ENCODE data around the gene GRM2.
"Not testable (repeated sequence)": the region's sequence is repeated elsewhere in the genome, so short reads cannot be mapped to it uniquely, and the experiment has no call there.

Gene GRM2

DNA sequence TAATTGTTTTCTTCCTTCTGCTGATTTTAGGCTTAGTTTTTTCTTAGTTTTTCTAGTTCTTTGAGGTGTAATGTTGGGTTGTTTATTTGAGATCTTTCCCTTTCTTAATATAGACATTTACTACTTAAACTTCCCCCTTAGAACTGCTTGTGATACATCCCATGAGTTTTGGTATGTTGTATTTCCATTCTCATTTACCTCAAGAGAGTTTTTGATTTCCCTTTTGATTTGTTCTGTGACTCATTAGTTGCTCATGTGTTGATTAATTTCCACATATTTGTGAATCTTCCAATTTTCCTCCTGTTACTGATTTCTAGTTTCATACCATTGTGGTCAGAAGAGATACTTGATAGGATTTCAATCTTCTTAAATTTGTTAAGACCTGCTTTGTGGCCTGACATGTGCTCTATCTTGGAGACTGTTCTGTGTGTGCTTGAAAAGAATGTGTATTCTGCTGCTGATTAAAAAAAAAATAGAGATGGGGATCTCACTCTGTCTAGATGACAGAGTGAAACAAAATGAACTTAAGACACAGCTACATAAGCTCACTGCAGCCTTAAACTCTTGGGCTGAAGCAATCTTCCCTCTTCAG lies 22.3 kb downstream of the GRM2 start:
- DNase-seq: no peak

DNA sequence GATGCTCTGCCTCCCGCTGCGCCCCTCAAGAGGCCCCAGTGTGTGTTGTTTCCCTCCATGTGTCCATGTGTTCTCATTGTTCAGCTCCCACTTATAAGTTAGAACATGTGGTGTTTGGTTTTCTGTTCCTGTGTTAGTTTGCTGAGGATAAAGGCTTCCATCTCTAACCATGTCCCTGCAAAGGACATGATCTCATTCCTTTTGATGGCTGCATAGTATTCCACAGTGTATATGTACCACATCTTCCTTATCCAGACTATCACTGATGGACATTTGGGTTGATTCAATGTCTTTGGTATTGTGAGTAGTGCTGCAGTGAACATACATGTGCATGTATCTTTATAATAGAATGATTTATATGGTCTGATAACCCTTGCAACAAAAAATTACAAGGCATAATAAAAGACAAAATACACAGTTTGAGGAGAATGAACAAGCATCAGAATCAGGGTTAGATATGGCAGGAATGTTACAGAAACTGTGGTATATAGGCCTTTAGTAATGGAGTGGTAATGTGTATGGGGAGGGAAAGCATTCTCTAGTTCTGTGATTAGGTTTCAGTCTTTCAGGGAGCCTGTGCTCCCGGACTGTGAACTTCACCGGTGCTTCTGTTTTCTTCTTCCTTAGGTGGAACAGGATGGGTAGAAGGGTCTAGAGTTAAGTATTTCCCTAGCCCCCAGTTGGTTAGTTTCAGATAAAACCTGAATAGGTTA lies 27.1 kb downstream of the GRM2 start:
- no peak for DNase-seq

DNA sequence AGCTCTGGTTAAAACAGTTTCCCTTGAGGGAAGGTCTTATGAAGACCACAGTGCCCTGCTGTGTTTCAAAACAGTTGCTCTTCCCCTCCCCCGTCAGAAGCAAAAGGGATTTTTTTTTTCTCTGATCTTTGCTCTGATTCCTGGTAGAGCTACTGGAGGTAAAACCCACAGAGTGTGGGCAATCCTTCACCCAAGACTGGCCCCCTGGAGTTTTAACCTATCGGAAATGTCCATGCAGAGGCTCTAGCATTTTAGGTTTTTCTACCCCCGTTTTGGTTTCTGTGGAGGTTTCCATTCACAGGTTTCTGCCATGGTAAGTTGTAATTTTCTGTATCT lies 27.7 kb downstream of the GRM2 start:
- DNase-seq: no peak

DNA sequence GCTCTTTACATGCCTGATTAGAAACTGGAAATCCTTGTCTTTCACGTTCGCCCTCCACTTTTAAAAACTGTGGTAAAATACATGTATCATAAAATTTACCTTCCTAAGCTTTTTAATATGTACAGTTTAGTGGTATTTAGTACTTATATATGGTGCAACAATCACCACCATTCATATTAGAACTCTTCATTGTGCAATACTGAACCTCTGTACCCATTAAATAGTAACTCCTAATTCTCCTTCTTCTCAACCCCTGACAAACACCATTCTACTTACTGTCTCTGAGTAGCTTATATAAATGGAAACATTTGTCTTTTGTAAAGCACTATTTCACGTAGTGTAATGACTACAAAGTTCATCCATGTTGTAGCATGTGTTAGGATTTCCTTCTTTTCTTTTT lies 28.2 kb downstream of the GRM2 start:
- no peak for DNase-seq

DNA sequence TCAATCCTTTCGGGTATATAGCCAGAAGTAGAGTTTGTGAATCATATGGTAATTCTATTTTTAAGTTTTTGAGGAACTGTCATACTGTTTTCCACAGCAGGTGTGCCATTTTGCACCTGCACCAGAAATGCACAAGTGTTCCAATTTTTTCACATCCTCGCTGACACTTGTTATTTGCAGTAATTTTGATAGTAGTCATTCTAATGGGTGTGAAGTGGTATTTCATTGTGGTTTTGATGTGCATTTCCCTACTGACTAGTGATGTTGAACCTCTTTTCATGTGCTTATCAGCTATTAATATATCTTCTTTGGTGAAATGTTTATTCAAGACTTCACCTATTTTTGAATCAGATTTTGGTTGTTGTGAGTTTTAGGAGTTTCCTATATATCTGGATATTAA lies 29.1 kb downstream of the GRM2 start:
- DNase-seq: no peak

DNA sequence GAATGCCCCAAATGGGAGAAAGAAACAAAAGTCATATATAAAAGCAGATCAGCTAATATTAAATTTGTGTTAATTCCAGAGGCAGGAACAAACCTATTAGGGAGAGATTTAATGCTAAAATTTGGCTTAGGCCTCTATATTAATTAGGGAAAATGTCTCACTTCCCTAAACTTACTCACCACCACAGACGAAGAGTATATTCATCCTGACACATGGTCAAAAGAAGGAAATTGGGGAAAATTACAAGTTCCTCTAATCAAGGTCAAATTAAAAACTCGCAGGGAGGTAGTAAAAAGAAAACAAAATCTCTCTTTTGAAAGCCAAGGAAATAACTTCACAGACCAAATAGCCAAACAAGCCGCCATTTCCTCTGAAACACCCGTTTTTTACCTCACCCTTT lies 32.2 kb downstream of the GRM2 start:
- DNase-seq: no peak

DNA sequence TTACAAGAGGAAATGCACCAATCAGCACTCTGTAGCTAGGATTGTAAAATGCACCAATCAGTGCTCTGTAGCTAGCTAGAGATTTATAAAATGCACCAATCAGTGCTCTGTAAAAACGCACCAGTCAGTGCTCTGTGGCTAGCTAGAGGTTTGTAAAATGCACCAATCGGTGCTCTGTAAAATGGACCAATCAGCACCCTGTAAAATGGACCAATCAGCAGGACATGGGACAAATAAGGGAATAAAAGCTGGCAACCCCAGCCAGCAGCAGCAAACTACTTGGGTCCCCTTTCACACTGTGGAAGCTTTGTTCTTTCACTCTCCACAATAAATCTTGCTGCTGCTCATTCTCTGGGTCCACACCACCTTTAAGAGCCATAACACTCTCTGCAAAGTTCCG lies 35.5 kb downstream of the GRM2 start:
- DNase-seq: not testable (repeated sequence)

DNA sequence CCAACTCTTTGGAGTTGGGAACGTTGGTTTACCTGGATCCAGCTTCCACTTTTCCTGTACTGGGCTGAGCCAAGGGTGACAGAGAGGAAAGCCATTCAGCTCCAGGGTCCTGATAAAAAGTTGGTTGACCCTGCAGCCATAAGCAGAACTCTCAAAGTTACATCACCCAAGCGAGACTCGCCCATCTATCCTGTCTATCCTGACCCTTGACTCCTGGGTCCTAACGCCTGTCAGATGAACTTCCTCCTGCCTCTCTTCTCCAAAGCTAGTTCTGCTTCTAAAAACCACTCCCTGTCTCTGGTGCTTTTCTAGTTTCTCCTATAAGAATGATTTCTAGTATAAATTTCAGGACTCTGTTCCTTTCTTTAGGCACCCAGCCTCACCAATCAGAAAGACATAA lies 36.1 kb downstream of the GRM2 start:
- DNase-seq: not testable (repeated sequence)

DNA sequence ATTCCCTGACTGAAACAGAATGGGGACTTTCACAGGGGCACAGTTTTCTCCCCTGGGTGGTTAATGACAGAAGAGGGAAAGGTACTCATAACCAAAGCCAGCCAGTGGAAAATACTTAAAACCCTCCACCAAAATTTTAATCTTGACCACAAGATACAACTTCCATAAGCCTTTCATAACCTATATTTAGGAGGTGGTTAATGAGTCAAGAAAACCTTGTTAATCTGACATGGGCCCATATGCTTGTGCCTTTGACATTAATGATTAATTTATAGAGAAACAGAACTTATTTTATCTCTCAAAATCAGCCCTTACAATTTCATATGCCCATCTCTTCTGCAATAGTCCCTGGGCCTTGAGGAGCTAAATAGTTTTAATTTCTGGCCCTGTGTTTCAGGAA lies 41.0 kb downstream of the GRM2 start:
- DNase-seq: no peak

DNA sequence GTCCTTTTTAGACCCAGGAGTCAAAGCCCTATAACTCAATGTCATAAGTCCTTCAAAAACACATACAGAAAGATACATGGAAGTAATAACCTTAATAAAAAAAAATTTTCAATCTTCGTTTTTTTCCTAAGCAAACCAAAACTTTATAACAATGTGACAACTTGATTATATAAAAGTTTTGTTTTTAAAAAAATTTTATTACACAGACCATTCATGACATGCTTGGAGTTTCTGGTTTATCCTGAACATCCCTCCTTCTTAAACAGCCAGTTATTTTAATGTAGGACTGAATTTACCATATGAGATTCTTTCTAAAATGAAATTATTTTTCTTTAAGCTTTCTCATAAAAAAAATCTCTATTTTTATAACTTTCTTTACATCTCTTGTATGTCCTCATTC lies 41.5 kb downstream of the GRM2 start:
- DNase-seq: no peak

DNA sequence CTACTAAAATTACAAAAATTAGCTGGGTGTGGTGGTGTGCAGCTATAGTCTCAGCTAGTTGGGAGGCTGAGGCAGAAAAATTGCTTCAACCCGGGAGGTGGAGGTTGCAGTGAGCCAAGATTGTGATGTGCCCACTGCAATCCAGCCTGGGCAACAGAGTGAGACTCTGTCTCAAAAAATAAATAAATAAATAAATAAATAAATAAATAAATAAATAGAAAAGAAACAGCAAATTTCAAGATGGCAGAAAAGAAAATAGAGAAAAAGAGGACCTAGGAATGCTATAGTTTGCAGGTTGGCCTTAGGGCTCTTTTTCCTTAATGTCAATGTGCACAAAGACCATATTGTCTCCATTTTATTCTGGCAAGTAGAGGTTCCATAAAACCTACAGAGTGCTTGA lies 44.0 kb downstream of the GRM2 start:
- no peak for DNase-seq

DNA sequence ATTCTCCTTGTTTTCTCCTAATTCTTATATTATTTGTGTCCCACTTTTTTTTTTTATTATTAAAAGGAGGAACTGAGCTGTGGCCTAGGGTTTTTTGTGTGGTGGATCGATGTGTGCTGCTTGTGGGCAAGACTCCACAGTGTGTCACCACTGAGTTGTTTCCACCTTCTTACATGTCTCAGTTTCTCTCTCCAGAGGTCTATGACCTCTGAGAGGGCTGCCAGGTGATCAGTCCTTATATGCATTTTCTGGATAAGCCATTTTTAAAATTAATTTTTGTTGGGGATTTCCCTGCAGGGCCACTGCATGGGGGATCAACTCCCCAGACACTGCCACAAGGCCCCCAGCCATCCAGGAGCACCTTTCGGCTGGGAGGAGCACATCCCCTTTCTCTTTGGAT lies 44.4 kb downstream of the GRM2 start:
- no peak for DNase-seq

DNA sequence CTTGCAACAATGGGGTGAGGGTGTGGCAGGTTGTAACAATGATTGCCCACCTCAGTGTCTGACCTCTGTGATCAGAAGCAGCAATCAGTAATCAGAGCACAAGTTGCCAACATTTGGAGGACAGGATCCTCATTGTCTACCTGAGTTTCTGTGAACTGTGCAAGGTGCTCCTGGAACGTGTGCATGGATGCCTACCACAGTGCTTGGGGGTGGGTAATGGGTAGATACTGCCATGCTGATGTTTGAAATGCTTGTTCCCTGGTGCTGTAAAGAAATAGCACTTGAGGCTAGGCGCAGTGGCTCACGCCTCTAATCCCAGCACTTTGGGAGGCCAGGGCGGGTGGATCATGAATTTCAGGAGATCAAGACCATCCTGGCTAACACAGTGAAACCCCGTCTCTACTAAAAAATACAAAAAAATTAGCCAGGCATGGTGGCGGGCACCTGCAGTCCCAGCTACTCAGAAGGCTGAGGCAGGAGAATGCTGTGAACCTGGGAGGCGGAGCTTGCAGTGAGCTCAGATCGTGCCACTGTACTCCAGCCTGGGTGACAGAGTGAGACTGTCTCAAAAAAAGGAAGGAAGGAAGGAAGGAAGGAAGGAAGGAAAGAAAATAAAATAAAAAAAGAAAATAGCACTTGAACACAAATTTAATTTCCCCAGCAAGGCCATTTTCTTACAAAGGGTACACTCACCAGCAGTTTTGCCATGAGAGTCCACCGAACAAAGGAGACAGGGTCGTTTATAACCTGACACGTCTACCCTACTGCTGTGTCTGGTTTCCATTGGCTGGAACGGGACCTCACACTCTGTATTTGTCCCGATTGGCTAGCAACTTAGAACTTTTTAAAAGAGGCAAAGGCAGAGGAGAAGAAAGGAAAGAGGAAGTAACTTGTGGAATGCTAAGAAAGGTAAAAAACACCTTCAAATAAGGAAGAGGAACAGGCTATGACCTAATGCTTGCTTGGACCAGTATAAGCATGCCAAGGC lies 47.2 kb downstream of the GRM2 start:
- DNase-seq: not testable (repeated sequence)

DNA sequence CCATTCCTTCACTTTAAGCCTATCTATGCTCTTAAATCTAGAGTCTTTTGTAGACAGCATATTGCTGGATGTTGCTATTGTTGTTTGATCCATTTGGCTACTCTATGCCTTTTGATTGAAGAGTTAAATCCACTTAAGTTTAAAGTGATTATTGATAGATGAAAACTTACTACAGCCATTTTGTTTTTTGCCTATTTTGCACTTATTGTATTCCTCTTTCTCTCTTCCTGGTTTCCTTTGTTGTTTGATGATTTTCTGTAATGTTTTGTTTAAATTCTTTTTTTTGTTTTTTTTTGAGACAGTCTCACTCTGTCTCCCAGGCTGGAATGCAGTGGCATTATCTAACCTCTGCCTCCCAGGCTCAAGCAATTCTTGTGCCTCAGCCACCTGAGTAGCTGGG lies 52.3 kb downstream of the GRM2 start:
- no peak for DNase-seq
